ENCODE data around the gene PTCH1.

DNA sequence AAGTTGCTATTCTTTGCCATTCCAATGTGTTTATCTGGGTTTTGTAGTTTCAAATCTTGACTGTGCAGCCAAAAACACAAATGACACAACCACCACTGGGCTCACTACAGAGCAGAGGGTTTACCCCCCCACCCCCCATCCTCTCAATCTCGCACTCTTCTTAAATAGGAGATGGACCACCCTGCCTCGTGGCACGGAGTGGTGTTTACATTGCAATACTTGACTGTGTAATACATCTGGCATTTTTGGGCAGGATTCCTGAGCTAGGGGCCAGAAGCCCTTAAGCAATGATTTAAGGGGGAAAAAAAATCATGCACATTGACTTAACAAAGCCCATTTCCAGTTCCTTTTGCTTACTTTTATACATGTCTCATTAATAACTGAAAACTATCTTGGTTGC lies 19.0 kb downstream of the PTCH1 start:
- TF ChIP-seq, protein P1, sequence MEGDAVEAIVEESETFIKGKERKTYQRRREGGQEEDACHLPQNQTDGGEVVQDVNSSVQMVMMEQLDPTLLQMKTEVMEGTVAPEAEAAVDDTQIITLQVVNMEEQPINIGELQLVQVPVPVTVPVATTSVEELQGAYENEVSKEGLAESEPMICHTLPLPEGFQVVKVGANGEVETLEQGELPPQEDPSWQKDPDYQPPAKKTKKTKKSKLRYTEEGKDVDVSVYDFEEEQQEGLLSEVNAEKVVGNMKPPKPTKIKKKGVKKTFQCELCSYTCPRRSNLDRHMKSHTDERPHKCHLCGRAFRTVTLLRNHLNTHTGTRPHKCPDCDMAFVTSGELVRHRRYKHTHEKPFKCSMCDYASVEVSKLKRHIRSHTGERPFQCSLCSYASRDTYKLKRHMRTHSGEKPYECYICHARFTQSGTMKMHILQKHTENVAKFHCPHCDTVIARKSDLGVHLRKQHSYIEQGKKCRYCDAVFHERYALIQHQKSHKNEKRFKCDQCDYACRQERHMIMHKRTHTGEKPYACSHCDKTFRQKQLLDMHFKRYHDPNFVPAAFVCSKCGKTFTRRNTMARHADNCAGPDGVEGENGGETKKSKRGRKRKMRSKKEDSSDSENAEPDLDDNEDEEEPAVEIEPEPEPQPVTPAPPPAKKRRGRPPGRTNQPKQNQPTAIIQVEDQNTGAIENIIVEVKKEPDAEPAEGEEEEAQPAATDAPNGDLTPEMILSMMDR (IDR thresholded peaks at IDR 0.05; ENCODE audit: low read depth, low read length) = no peak
- no peak for TF ChIP-seq EZH2phosphoT487 (IDR thresholded peaks at IDR 0.05; ENCODE audit: low read depth)
